Measurements from ENCODE around the gene BMP7.

The BMP7 gene

DNA sequence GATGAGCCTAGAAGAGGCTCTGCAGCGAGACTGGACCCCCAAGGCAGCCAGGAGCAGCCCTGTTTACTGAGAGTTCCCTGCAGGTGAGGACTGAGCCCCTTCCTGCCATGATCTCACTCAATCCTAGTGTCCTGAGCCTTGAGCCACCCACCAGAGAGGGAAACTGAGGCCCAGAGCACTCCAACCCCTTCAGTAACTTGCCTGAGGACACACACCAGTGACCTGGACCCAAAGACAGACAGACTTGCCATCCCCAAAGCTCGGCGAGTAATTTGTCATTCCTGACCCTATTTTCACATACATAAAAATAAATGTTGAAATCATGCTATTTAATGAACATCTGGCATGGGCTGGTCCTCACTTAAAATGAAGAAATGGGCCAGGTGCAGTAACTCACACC, 16.7 kb downstream of the BMP7 start:
- no peak overlapping the region for H3K4me3 ChIP-seq
- TF ChIP-seq, protein P1, sequence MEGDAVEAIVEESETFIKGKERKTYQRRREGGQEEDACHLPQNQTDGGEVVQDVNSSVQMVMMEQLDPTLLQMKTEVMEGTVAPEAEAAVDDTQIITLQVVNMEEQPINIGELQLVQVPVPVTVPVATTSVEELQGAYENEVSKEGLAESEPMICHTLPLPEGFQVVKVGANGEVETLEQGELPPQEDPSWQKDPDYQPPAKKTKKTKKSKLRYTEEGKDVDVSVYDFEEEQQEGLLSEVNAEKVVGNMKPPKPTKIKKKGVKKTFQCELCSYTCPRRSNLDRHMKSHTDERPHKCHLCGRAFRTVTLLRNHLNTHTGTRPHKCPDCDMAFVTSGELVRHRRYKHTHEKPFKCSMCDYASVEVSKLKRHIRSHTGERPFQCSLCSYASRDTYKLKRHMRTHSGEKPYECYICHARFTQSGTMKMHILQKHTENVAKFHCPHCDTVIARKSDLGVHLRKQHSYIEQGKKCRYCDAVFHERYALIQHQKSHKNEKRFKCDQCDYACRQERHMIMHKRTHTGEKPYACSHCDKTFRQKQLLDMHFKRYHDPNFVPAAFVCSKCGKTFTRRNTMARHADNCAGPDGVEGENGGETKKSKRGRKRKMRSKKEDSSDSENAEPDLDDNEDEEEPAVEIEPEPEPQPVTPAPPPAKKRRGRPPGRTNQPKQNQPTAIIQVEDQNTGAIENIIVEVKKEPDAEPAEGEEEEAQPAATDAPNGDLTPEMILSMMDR (IDR thresholded peaks at IDR 0.05): no peak
- DNase-seq (ENCODE audit: low spot score): no peak
- no peak overlapping the region for H3K27ac ChIP-seq

DNA sequence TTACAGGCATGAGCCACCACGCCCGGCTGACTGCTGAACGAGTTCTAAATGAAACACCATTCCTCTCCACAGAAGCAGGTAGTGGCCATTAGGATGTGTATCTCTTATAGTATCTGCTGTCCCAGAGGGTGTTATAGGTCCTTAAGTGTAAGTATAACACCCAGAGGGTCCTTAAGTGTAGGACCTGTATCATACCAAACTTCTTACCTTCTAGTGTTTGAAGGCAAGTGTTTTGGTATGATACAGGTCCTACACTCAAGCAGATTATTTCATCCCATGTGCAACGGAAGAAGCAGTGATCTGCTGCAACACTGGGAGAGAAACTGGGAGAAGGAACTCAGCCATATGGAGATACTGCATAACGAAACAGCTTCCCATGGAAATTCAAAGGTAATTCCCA, 17.4 kb downstream of the BMP7 start:
- TF ChIP-seq, protein P1 (IDR thresholded peaks at IDR 0.05): no peak
- no peak for DNase-seq (ENCODE audit: low spot score)
- no peak overlapping the region for H3K27ac ChIP-seq
- no peak overlapping the region for H3K4me3 ChIP-seq

DNA sequence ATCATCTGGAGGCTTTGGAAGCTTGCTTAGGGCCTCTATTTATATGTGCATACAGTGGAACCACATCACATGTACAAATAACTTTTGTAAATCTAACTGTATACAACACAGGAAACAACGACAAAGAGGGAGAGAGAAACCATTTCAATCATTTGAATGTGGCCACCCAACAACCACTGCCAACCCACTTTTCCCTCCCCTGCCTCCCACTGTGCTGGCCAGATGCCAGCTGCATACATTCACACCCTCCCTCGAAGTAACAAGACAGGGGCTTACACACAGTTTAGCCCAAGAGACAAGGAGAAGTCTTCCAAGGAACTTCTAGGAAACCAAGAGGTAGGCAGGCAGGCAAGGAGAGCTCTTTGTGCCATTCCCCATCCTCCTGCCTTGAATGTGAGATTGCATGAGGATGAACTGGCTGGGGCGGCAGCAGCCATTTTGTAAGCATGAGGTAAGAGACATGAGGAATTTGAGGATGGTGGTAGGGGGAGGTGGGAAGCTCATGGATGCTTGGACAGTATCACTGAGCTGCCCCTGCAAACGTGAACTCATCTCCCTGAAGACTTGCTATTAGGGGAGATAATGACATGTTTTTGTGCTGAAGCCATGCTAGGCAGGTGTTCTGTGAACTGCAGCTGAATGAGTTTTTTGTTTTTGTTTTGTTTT, 18.2 kb downstream of the BMP7 start:
- no peak overlapping the region for H3K4me3 ChIP-seq
- TF ChIP-seq, protein P1 (IDR thresholded peaks at IDR 0.05): no peak
- DNase-seq (ENCODE audit: low spot score): no peak
- no peak overlapping the region for H3K27ac ChIP-seq

DNA sequence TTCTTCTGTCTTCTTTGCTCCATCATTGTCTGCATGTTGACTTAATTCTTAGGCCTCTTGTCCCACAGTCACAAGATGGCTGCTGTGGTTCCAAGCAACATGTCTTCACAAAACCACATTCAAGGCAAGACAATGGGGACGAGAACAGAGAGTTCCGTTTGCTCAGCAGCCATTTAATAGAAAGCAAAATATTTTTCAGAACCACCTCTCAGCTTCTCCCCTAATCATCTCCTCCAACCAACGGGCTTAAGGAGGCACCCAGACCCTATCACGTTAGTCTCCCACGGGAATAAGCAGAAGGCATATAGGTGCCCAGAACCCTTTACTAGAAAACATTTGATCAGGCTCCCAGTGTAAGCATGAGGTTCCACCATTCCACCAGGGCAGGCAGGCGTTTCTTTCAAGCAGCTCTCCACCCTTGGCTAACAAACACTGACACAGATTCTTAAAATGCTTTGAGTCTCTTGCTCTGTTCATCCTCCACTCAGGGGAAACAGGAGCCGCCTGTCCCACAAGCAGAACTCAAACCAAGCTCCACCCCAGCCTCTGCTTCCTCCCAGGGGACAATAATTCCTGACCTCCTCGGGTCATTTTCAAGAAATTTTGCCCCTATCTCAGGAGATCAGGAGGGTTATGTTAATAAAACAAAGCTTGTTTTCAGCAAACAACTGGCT, 19.0 kb downstream of the BMP7 start:
- no peak overlapping the region for H3K27ac ChIP-seq
- DNase-seq (ENCODE audit: low spot score): no peak
- TF ChIP-seq, protein P1 (IDR thresholded peaks at IDR 0.05): no peak
- H3K4me3 ChIP-seq: no peak overlapping the region

DNA sequence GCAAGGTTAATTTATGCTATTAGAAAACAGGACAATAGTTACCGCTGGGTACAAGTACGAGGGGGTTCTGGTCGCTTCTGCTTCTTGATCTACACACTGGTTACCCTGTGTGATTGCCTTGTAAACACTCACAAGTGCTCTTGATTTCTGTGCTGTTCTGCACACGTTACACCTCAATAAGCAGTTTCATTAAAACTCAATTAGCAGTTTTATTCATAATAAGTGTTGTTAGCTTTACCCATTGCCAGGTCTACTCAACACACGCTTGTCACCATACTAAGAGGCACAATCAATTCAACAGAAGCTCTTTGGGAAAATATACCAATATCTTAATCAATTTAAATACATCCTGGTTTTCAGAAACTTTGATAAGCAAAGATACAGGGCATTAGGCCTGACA, 20.4 kb downstream of the BMP7 start:
- no peak for DNase-seq (ENCODE audit: low spot score)
- H3K4me3 ChIP-seq: no peak overlapping the region
- H3K27ac ChIP-seq: no peak overlapping the region
- TF ChIP-seq, protein P1 (IDR thresholded peaks at IDR 0.05): no peak

DNA sequence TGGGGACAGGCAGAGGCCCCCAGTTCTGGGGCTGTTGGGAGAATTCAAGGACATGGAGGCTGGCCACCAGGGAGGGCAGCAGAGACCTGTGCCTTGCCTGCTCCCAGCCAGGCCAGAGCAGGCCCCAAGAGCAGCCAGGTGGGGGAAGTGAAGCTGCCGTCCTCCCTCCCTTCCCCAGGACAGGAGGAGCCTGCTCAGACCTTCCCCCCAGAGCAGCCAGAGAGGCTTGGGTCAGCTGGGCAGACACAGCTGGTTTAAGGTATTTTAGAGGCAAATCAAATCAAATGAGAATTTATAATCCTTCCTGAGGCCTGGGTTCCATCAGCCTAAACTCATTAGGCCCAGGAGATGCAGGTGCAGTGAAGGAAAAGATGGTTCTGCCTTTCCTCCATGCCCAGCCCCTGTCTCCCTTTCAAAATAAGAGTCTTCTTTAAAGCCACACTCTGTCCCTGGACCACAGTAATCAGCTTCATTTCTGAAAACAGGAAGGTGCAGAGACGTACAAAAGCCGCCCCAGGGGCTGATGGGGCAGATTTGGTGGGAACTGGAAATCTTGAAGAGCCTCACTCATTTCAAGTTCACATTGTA, 21.7 kb downstream of the BMP7 start:
- DNase-seq (ENCODE audit: low spot score): no peak
- Histone ChIP-seq H3K27ac (no peak overlapping the region), H3K4me3 (no peak overlapping the region)
- TF ChIP-seq, protein P1 (IDR thresholded peaks at IDR 0.05): no peak

DNA sequence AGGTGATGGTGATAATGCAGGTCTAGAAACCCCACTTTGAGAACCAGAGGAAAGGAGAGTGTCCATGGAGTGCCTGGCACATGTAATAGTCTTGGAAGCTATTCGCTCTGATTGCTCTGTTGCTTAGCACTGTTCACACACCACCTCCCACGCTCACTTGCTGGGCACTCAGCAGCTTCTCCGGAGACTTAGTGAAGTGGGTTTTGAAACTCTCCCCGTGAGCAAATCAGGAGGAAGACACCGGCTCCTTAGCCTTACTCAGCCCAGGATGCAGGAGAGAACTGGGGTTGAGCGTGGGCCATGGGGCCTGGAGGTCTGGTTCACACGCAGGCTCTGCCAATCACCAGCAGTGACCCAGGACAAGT, 22.2 kb downstream of the BMP7 start:
- no peak overlapping the region for H3K4me3 ChIP-seq
- no peak for DNase-seq (ENCODE audit: low spot score)
- no peak overlapping the region for H3K27ac ChIP-seq
- TF ChIP-seq, protein P1 (IDR thresholded peaks at IDR 0.05): no peak
